ENCODE results near the gene KCNC2.

Gene KCNC2

DNA sequence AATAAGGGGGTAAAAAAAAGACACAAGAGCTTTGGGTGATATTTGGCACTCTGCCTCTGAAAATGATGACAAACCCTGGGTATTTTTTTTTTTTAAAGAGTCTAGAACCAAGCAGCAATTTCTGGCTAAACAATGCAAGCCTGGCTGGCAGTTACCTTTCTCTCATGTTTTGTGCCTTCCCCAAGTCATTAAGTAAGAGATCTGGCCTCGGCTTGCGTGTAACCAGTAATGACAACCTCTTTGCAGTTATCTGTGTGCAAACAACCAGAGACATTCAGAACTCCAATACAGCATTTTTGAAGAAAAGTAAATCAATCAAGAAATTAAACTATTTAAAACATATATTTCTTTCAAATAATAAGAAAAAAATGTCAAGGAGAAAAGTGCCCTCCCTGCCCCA, 167.5 kb downstream of the KCNC2 start:
- H3K27ac ChIP-seq: no peak overlapping the region
- no peak for TF ChIP-seq ZFX (IDR thresholded peaks at IDR 0.05; ENCODE audit: borderline replicate concordance)
- TF ChIP-seq, protein P1, sequence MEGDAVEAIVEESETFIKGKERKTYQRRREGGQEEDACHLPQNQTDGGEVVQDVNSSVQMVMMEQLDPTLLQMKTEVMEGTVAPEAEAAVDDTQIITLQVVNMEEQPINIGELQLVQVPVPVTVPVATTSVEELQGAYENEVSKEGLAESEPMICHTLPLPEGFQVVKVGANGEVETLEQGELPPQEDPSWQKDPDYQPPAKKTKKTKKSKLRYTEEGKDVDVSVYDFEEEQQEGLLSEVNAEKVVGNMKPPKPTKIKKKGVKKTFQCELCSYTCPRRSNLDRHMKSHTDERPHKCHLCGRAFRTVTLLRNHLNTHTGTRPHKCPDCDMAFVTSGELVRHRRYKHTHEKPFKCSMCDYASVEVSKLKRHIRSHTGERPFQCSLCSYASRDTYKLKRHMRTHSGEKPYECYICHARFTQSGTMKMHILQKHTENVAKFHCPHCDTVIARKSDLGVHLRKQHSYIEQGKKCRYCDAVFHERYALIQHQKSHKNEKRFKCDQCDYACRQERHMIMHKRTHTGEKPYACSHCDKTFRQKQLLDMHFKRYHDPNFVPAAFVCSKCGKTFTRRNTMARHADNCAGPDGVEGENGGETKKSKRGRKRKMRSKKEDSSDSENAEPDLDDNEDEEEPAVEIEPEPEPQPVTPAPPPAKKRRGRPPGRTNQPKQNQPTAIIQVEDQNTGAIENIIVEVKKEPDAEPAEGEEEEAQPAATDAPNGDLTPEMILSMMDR (IDR thresholded peaks at IDR 0.05): no peak

DNA sequence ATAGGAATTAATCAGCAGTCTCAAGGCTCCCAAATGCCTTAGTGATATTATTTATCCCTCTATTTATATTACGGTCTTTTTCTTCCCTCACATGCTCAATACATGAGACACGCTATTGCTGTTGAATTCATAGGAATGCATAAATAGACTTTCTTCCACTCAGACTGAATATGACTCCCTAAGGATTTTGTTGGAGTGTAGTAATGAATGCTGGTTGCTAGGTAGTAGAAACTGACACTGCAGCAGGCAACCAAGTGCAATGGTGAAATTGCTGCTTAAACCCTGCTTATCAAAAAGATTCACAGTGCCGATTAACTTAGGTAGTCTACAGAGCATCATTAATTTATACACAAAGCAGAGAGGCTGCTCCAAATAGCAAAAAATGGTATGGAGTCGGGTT, 168.2 kb downstream of the KCNC2 start:
- TF ChIP-seq, protein P1 (IDR thresholded peaks at IDR 0.05): no peak
- no peak for TF ChIP-seq ZFX (IDR thresholded peaks at IDR 0.05; ENCODE audit: borderline replicate concordance)
- H3K27ac ChIP-seq: no peak overlapping the region

DNA sequence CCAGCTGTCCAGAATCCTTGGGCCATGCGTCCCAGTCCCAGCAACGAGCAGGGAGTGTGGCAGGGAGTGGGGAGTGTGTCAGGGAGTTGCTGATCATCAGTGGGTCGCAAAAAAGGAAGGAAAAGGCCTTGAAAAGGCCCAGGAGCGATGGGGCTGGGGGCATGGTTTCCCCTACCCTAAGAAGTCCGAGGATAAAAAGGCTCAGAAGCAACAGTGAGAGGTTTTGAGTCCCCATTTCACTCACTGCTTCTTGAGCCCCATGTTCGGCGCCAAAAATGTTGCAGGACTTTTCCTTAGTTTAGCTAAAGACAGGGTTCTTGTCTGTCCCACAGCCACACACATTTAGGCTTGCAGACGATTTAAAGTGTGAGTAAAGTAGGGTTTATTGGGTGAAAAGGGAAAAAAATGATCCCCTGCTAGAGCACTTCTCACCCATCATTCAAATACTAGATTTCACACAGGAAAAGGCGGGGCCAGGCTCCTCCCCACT, 189.5 kb downstream of the KCNC2 start:
- no peak overlapping the region for H3K27ac ChIP-seq
- TF ChIP-seq, protein P1 (IDR thresholded peaks at IDR 0.05): no peak
- TF ChIP-seq ZFX (IDR thresholded peaks at IDR 0.05; ENCODE audit: borderline replicate concordance): no peak

DNA sequence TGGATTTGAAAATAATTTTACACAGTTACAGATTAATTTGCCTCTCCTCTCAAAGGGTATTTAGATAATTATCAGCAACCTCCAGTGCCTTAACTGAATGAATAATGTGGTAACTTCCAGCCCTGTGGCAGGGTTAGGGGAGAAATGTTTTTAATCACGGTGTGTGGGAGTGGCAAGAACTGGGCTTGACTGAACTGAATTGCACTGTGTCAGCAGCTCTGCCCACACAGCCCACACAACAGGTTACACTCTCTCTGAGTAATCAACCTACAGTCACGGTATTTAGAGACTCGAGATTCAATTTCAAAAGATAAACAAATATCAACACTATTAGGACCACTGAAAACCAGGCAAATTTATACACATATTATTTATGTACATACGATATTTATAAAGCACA, 198.5 kb downstream of the KCNC2 start:
- TF ChIP-seq ZFX (IDR thresholded peaks at IDR 0.05; ENCODE audit: borderline replicate concordance): no peak
- TF ChIP-seq, protein P1 (IDR thresholded peaks at IDR 0.05): no peak

DNA sequence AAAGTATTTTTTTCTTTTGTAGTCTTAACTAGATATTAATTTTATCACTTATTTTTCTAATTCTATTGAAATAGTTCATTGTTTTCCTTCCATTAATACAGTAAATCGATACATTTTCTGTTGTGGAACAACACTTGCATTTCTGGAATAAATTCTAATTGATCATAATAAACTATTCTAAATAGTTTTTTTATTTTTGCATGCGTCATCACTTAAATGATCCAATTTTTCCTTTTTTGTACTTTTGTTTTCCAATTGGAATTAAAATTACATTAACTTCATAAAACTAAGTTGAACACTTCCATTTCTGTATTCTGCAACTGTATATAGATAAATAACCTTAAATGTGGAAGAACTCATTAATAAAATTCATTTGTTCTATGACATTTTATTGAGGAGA, 202.5 kb downstream of the KCNC2 start:
- no peak overlapping the region for H3K27ac ChIP-seq
- TF ChIP-seq, protein P1 (IDR thresholded peaks at IDR 0.05): no peak
- no peak for TF ChIP-seq ZFX (IDR thresholded peaks at IDR 0.05; ENCODE audit: borderline replicate concordance)

More for the DNA sequence above, 198.5 kb downstream of the KCNC2 start:
- no peak overlapping the region for H3K27ac ChIP-seq

DNA sequence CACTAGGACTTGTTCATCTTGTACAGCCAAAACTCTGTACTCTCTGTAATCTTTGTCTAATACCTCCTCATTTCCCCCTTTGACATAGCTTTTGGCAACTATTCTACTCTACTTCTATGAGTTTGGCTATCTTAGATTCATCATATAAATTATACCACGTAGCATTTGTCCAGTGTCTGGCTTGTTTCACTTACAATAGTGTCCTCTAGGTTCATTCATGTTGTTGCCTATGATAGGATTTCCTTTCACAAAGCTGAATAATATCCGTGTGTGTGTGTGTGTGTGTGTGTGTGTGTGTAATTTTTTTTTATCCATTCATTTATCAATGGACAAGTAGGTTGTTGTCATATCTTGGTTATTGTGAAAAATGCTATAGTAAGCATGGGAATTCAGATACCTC, 209.5 kb downstream of the KCNC2 start:
- H3K27ac ChIP-seq: no peak overlapping the region
- TF ChIP-seq, protein P1 (IDR thresholded peaks at IDR 0.05): no peak
- TF ChIP-seq ZFX (IDR thresholded peaks at IDR 0.05; ENCODE audit: borderline replicate concordance): no peak

DNA sequence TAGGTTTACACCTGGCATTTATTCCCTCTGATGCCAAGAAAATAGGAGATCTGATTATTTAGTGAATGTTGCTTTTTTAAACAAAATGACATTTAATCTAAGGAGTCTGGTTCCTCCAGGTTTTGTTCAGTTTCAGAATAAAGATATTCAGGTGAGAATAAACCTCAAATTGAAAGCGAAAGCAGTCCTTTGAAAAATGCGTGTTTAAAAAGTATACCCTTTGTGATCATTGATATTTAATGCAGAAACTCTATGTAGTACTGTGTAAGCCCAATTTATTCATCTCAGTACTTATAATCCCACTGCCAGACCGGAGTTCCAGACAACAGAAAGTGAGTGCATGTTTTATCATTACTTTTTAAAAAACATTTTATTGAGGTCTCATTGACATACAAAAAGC, 210.2 kb downstream of the KCNC2 start:
- H3K27ac ChIP-seq: no peak overlapping the region
- no peak for TF ChIP-seq ZFX (IDR thresholded peaks at IDR 0.05; ENCODE audit: borderline replicate concordance)
- TF ChIP-seq, protein P1 (IDR thresholded peaks at IDR 0.05): no peak
